Panc1 (cell line): ENCODE results near the gene USP10. TPM values are rescaled to one million over a fixed set of nuclear protein-coding genes. Genes with fewer than 3 reads are reported as not detected.

Experiments
- ATAC-seq: fragments of 200-7000 bp; cut with Tn5 transposase; 2 replicates; pipeline ENCODE4 v1.9.1; 2020; ENCODE audit warnings: mild to moderate bottlenecking, moderate library complexity
- BruUV-seq: library from RNA; stranded (reverse); fragments of 400-500 nt; replicated peaks from 2 replicates; lab custom pipeline; 2021; lab: Mats Ljungman, UMichigan
- CTCF ChIA-PET: fragments of 300-600 bp; sonication (Branson Sonifier 250); formaldehyde crosslinking; loops from one replicate; lab custom pipeline; 2022; ENCODE audit warnings: antibody characterized with exemption; lab: Charles Lee
- POLR2A ChIA-PET: fragments of 300-600 bp; sonication (Branson Sonifier 250); formaldehyde crosslinking; loops from one replicate; lab custom pipeline; 2022; ENCODE audit warnings: antibody characterized with exemption; lab: Charles Lee
- DNase-seq: peaks from one replicate; pipeline ENCODE4 v3.0.0-alpha.2; 2010; ENCODE audit warnings: low read depth, low spot score
- H3K27ac ChIP-seq: 2 replicates; pipeline ENCODE4 v1.5.1; 2011; ENCODE audit warnings: mild to moderate bottlenecking, low read length, inconsistent platforms
- H3K27me3 ChIP-seq: fragments of 200-500 bp; sonication (Bioruptor generic); 2 replicates; pipeline ENCODE4 v1.6.0; 2014; ENCODE audit warnings: low read length, inconsistent platforms; ENCODE audit not compliant: control insufficient read depth, insufficient read depth
- H3K36me3 ChIP-seq: fragments of 200-500 bp; sonication (Bioruptor generic); 2 replicates; pipeline ENCODE4 v1.5.1; 2014; ENCODE audit warnings: inconsistent platforms, mild to moderate bottlenecking, low read length, moderate library complexity; ENCODE audit not compliant: control insufficient read depth, insufficient read depth
- H3K4me1 ChIP-seq: 2 replicates; pipeline ENCODE4 v1.5.1; 2011; ENCODE audit warnings: inconsistent platforms, mild to moderate bottlenecking, low read length, moderate library complexity; ENCODE audit not compliant: control insufficient read depth, insufficient read depth
- H3K4me3 ChIP-seq, 2 experiments: 2 replicates each; pipeline ENCODE4 v1.5.1; 2011 to 2012; ENCODE audit warnings: low read depth in 2 of 2, low read length in 2 of 2, mild to moderate bottlenecking in 2 of 2, inconsistent platforms in 1 of 2, moderate library complexity in 1 of 2
- H3K9me3 ChIP-seq: fragments of 200-500 bp; sonication (Bioruptor generic); 2 replicates; pipeline ENCODE4 v1.5.1; 2014; ENCODE audit warnings: low read depth, mild to moderate bottlenecking, inconsistent platforms, low read length, moderate library complexity; ENCODE audit not compliant: control insufficient read depth, insufficient read depth
- CTCF ChIP-seq: fragments of 450-650 bp; IDR thresholded peaks from 2 replicates; pipeline ENCODE4 v1.5.1; 2017; ENCODE audit warnings: mild to moderate bottlenecking
- POLR2AphosphoS5 ChIP-seq: IDR thresholded peaks from 2 replicates; pipeline ENCODE4 v1.6.1; 2012; ENCODE audit warnings: mild to moderate bottlenecking, low read depth, low read length, moderate library complexity
- REST ChIP-seq, 2 experiments: IDR thresholded peaks; 2 replicates each; pipeline ENCODE4 v1.6.1; 2011 to 2012; ENCODE audit warnings: low read depth in 2 of 2, control low read depth in 1 of 2, low read length in 1 of 2, mild to moderate bottlenecking in 1 of 2, moderate library complexity in 1 of 2; ENCODE audit not compliant: insufficient read depth in 1 of 2
- SIN3A ChIP-seq: IDR thresholded peaks from 2 replicates; pipeline ENCODE4 v1.6.1; 2012; ENCODE audit warnings: low read depth, mild to moderate bottlenecking, low read length, moderate library complexity, borderline replicate concordance; ENCODE audit not compliant: insufficient read depth
- TCF7L2 ChIP-seq: IDR thresholded peaks from 2 replicates; pipeline ENCODE4 v1.6.1; 2011; ENCODE audit warnings: mild to moderate bottlenecking, low read depth, low read length, inconsistent platforms
- in situ Hi-C: cut with HindIII; loops from 2 replicates; pipeline ENCODE4 v1.10.0; 2016; ENCODE audit warnings: low sequenced_read_pairs, low pct_unique_long_range_greater_than_20kb
- intact Hi-C: fragments of 100-400 bp; cut with micrococcal nuclease; formaldehyde crosslinking; loops from one replicate; pipeline ENCODE4 v1.10.0; 2022; ENCODE audit not compliant: unreplicated experiment
- total RNA-seq: library from RNA; stranded (reverse); gene quantifications from one replicate; pipeline ENCODE4 v1.2.1, GENCODE V29; 2021; ENCODE audit not compliant: unreplicated experiment

Gene USP10
- total RNA-seq, 1 experiment from 2014 or later = 77.4 TPM

GRCh38 chr16:84667600-84668309 is 32.0 kb upstream of the USP10 start:
- in situ Hi-C loops (no loop called here), intact Hi-C loops (no loop called here)
- no peak overlapping the region for H3K27ac ChIP-seq
- CTCF ChIA-PET = no interaction called here
- no peaks in the 10 kb centered on the region for H3K4me1 ChIP-seq
- POLR2A ChIA-PET = no interaction called here
- no peak for DNase-seq
- H3K27me3 ChIP-seq = no peaks in the 10 kb centered on the region
- TF ChIP-seq SIN3A = no peak
- TF ChIP-seq POLR2AphosphoS5 = no peak
- TF ChIP-seq REST (IDR thresholded peaks at IDR 0.05; ENCODE audit: insufficient read depth in 1 of 2, low read depth in 2 of 2, low read length in 1 of 2) = no peak
- TF ChIP-seq CTCF = no peak
- TF ChIP-seq TCF7L2 = no peak
- BruUV-seq = no TSS peak
- no peaks in the 10 kb centered on the region for H3K36me3 ChIP-seq
- ATAC-seq = no peak
- no peaks in the 10 kb centered on the region for H3K9me3 ChIP-seq
- H3K4me3 ChIP-seq = no peak overlapping the region

- no peak for TF ChIP-seq CTCF
- TF ChIP-seq POLR2AphosphoS5 = no peak
- TF ChIP-seq REST (IDR thresholded peaks at IDR 0.05; ENCODE audit: insufficient read depth in 1 of 2, low read depth in 2 of 2, low read length in 1 of 2) = no peak
- no peak for TF ChIP-seq SIN3A
- no peaks in the 10 kb centered on the region for H3K4me1 ChIP-seq
- no peaks in the 10 kb centered on the region for H3K27me3 ChIP-seq
- no peaks in the 10 kb centered on the region for H3K9me3 ChIP-seq
- no TSS peak for BruUV-seq
- H3K36me3 ChIP-seq = no peaks in the 10 kb centered on the region
- in situ Hi-C loops = no loop called here
- no peak overlapping the region for H3K4me3 ChIP-seq
- intact Hi-C loops = no loop called here
- H3K27ac ChIP-seq = no peak overlapping the region
- ATAC-seq (no peak), DNase-seq (no peak)
- CTCF ChIA-PET = interaction anchor here (0.7 kb wide), 1 partner anchor 51 kb away, joined by 3 read pairs; no protein-coding TSS in a partner anchor
- POLR2A ChIA-PET = no interaction called here
Measured at GRCh38 chr16:84670063-84670462, 29.7 kb upstream of the USP10 start.
